ENCODE results near the gene LRG1.

The LRG1 gene, protein sequence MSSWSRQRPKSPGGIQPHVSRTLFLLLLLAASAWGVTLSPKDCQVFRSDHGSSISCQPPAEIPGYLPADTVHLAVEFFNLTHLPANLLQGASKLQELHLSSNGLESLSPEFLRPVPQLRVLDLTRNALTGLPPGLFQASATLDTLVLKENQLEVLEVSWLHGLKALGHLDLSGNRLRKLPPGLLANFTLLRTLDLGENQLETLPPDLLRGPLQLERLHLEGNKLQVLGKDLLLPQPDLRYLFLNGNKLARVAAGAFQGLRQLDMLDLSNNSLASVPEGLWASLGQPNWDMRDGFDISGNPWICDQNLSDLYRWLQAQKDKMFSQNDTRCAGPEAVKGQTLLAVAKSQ

DNA sequence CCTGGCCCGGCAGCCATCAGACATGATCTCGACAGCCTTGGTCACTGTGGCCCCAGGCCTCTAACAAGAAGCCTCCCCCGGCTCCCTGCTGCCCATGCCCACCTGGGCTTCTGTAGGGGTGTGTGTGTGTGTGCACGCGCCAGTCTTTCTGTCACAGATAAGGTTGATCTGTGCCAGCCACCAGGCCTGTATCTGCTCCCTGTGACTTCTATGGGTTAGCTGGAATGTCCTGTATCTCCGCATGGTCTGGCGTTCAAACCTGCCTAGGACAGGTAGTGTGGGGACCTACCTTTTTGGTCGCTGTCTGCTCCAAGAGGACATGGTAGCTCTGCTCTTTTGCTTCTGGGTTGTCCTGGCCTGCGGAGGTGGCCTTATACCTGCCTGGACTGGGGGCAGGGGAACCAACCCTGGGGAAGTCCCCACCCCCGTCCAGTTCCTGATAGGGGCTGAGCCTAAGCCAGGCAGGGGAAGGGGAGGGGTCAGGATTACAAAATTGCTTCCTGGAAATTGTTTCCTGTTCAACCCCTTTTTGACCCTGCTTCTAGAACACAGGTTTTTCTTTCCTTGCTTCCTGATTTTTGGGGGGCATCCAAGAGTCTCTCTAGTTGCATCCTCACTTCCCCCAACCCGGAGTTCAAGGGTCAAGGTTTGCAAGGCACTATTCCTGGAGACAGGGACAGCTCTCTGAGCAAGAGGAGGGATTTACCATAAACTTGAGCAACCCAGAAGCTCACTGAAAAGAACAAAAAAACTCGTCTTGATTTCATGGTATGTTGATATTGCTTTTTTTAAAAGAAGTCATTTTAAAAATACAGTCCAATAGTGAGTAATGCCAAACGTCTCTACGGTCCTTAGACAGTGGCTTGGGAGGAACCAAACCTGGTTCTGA is at the start of gene LRG1:
TSS of gene LRG1 (minus strand) at position 344 of the 889 bp plus-strand sequence. CDS start at position 321, 23 bp downstream.
- H3K9me3 ChIP-seq (ENCODE audit: control insufficient read depth in 5 of 5, low read length in 5 of 5): peaks cover 0 to 5% (median 2%) of the 10 kb centered on the region in 5 donors
- peak within 1 kb of the TSS; percentile 18 for H3K27ac ChIP-seq (ENCODE audit: low read depth, low read length)
- no peaks in the 10 kb centered on the region for H3K27me3 ChIP-seq (ENCODE audit: control insufficient read depth in 5 of 5, insufficient read depth in 4 of 5, low read length in 5 of 5)
- H3K4me1 ChIP-seq (ENCODE audit: control insufficient read depth in 5 of 5, insufficient read depth in 5 of 5, low read length in 5 of 5): peaks cover 0 to 28% (median 19%) of the 10 kb centered on the region in 5 donors
- H3K4me3 ChIP-seq (ENCODE audit: low read depth in 1 of 5, low read length in 5 of 5): no peak within 1 kb of the TSS
- no peaks in the 10 kb centered on the region for H3K36me3 ChIP-seq (ENCODE audit: control insufficient read depth in 5 of 5, insufficient read depth in 5 of 5, low read length in 5 of 5)
- H3K9ac ChIP-seq (ENCODE audit: low read length in 5 of 5): no peak within 1 kb of the TSS

DNA sequence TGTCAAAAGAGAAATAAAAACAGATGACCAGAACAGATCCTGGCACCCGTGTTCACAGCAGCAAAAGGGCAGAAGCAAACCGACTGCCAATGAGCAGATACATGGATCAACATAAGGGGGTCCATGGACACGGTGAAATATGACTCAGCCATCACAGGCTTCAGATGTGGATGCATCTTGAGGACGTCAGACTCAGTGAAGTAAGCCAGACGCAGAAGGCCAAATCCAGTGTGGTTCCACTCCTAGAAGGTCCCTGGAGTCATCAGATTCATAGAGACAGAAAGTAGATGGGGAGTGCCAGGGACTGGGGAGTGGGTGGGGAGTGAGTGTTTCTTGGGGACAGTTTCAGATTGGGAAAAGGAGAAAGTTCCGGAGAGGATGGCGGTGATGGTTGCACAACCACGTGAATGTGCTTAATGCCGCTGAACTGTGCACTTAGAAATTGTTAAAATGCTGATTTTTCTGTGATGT is 48.5 kb upstream of the LRG1 start:
- H3K4me3 ChIP-seq (ENCODE audit: low read depth in 1 of 5, low read length in 5 of 5): no peak overlapping the region
- H3K4me1 ChIP-seq (ENCODE audit: control insufficient read depth in 5 of 5, insufficient read depth in 5 of 5, low read length in 5 of 5): peaks cover 0 to 12% (median 11%) of the 10 kb centered on the region in 5 donors
- H3K27me3 ChIP-seq (ENCODE audit: control insufficient read depth in 5 of 5, insufficient read depth in 4 of 5, low read length in 5 of 5): peaks cover 27 to 57% (median 51%) of the 10 kb centered on the region in 5 donors
- no peaks in the 10 kb centered on the region for H3K9me3 ChIP-seq (ENCODE audit: control insufficient read depth in 5 of 5, low read length in 5 of 5)
- H3K9ac ChIP-seq (ENCODE audit: low read length in 5 of 5): no peak overlapping the region
- no peak overlapping the region for H3K27ac ChIP-seq (ENCODE audit: low read depth, low read length)
- no peaks in the 10 kb centered on the region for H3K36me3 ChIP-seq (ENCODE audit: control insufficient read depth in 5 of 5, insufficient read depth in 5 of 5, low read length in 5 of 5)

DNA sequence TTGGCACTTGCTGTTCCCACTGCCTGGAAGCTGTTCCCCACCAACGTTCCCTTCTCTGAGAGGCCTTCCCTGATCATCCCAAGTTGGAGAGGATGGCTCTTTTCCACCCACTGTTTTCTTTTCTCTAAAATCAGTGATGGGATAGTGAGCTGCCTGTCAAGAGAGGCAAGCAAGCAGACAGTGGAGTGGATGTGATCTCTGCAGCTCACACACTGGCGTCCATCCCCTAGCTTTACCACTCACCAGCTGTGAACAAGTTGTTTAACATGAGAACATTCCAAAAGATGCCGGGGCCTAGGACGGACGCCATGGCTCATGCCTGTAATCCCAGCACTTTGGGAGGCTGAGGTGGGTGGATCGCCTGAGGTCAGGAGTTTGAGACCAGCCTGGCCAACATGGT is 47.7 kb upstream of the LRG1 start:
- H3K4me1 ChIP-seq (ENCODE audit: control insufficient read depth in 5 of 5, insufficient read depth in 5 of 5, low read length in 5 of 5): peaks cover 0 to 12% (median 11%) of the 10 kb centered on the region in 5 donors
- no peak overlapping the region for H3K27ac ChIP-seq (ENCODE audit: low read depth, low read length)
- no peaks in the 10 kb centered on the region for H3K9me3 ChIP-seq (ENCODE audit: control insufficient read depth in 5 of 5, low read length in 5 of 5)
- no peak overlapping the region for H3K9ac ChIP-seq (ENCODE audit: low read length in 5 of 5)
- H3K36me3 ChIP-seq (ENCODE audit: control insufficient read depth in 5 of 5, insufficient read depth in 5 of 5, low read length in 5 of 5): no peaks in the 10 kb centered on the region
- no peak overlapping the region for H3K4me3 ChIP-seq (ENCODE audit: low read depth in 1 of 5, low read length in 5 of 5)
- H3K27me3 ChIP-seq (ENCODE audit: control insufficient read depth in 5 of 5, insufficient read depth in 4 of 5, low read length in 5 of 5): peaks cover 28 to 58% (median 51%) of the 10 kb centered on the region in 5 donors

DNA sequence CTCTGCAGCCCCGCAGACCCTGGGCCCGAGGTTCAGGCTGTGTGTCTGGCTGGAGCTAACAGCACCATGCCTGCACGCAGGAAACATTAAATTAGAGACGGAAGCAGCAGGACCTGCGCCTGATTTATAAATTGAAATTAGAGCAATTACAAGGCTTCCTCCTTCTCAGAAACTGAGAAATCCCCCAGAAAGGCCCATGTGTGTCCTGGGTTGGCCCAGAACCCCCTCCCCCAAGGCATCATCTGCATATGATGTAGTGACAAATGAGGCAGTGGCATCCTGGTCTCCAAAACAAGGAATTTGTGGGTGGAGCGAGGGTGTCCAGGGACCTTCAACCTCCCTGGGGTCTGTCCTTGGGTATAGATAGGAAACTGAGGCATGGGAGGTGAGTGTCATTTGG is 46.9 kb upstream of the LRG1 start:
- Histone ChIP-seq H3K27me3 (ENCODE audit: control insufficient read depth in 5 of 5, insufficient read depth in 4 of 5, low read length in 5 of 5) (peaks cover 34 to 63% (median 55%) of the 10 kb centered on the region in 5 donors), H3K4me1 (ENCODE audit: control insufficient read depth in 5 of 5, insufficient read depth in 5 of 5, low read length in 5 of 5) (peaks cover 0 to 12% (median 11%) of the 10 kb centered on the region in 5 donors), H3K9ac (ENCODE audit: low read length in 5 of 5) (no peak overlapping the region), H3K4me3 (ENCODE audit: low read depth in 1 of 5, low read length in 5 of 5) (no peak overlapping the region), H3K36me3 (ENCODE audit: control insufficient read depth in 5 of 5, insufficient read depth in 5 of 5, low read length in 5 of 5) (no peaks in the 10 kb centered on the region), H3K27ac (ENCODE audit: low read depth, low read length) (no peak overlapping the region), H3K9me3 (ENCODE audit: control insufficient read depth in 5 of 5, low read length in 5 of 5) (no peaks in the 10 kb centered on the region)

DNA sequence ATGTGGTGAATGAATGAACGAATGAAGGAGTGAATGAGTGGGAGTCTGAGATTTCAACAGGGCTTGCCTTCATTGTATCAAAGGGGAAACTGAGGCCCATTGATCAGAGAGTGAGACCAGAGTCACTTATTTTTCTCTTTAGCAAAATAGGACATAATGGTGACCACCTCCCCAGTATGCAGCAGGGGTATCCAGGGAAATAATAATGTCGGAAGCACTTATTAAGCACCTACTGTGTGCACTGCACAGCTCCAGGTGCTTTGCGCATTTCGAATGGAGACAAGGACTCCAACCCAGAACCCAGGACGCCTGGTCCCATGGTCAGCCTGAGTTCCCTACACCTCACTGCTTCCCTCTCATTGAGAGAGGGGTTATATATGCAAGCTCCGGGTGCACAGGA is 46.4 kb upstream of the LRG1 start:
- H3K36me3 ChIP-seq (ENCODE audit: control insufficient read depth in 5 of 5, insufficient read depth in 5 of 5, low read length in 5 of 5): no peaks in the 10 kb centered on the region
- H3K9ac ChIP-seq (ENCODE audit: low read length in 5 of 5): no peak overlapping the region
- no peak overlapping the region for H3K4me3 ChIP-seq (ENCODE audit: low read depth in 1 of 5, low read length in 5 of 5)
- peaks cover 0 to 12% (median 11%) of the 10 kb centered on the region in 5 donors for H3K4me1 ChIP-seq (ENCODE audit: control insufficient read depth in 5 of 5, insufficient read depth in 5 of 5, low read length in 5 of 5)
- peaks cover 34 to 59% (median 52%) of the 10 kb centered on the region in 5 donors for H3K27me3 ChIP-seq (ENCODE audit: control insufficient read depth in 5 of 5, insufficient read depth in 4 of 5, low read length in 5 of 5)
- H3K9me3 ChIP-seq (ENCODE audit: control insufficient read depth in 5 of 5, low read length in 5 of 5): no peaks in the 10 kb centered on the region
- H3K27ac ChIP-seq (ENCODE audit: low read depth, low read length): no peak overlapping the region

DNA sequence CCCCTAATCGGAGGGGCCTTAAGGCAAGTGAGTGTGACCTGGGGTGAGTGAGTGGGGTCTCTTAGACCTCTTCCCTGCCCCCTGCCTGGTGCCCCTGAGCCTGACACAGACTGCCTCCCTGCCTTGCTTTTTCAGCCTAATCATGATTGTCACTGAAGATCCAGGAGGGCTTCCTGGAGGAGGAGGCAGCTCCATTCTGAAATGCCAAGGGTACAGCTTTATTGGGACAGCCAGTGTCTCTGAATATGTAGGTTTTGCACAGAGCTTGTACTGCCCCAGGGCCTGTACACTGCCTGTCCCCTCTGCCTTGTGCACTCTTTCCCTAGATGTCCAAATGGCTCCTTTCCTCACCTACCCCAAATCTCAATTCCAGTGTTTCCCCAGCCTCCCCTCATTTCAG is 45.7 kb upstream of the LRG1 start:
- peaks cover 34 to 52% (median 48%) of the 10 kb centered on the region in 5 donors for H3K27me3 ChIP-seq (ENCODE audit: control insufficient read depth in 5 of 5, insufficient read depth in 4 of 5, low read length in 5 of 5)

DNA sequence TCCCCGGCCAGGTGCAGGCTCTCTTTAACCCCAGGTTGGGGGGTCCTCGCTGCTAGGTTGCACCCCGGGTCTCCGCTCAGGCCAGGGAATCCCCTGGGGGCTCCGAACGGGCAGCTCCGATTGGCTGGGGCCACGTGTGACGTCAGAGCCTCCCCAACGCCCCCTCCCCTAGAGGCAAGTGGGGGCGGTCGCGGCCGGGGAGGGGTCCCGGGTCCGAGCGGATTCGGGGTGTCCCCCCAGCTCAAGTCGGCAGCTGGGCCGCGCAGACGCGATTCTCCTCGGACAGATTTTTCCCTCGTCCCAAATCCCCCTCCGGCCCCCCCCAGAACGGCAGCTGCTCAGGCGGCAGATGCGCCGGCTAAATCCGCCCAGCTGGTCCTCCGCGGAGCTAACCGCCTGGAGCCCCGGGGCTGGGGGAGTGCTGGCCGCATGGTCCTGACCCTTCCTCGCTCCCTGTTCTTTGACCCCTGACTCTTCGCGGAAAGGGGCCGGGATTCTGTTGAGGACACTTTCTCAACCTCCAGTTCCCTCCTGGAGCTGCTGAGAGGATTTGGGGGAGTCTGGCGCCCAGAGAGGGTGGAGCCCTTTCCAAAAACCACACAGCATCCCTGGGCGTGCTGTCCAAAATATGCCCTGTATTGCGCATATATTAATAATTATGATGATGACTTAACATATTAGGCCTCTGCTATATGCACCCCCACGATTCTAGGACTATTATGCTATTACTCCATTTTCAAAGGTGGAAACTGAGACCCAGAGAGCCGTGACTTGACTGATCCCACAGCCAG is 45.0 kb upstream of the LRG1 start:
- H3K4me3 ChIP-seq (ENCODE audit: low read depth in 1 of 5, low read length in 5 of 5): peak overlapping the region in 2 of 5 donors; percentile 40 to 43
- H3K9me3 ChIP-seq (ENCODE audit: control insufficient read depth in 5 of 5, low read length in 5 of 5): no peaks in the 10 kb centered on the region
- no peak overlapping the region for H3K9ac ChIP-seq (ENCODE audit: low read length in 5 of 5)
- peaks cover 40 to 56% (median 50%) of the 10 kb centered on the region in 5 donors for H3K27me3 ChIP-seq (ENCODE audit: control insufficient read depth in 5 of 5, insufficient read depth in 4 of 5, low read length in 5 of 5)
- no peaks in the 10 kb centered on the region for H3K36me3 ChIP-seq (ENCODE audit: control insufficient read depth in 5 of 5, insufficient read depth in 5 of 5, low read length in 5 of 5)
- no peak overlapping the region for H3K27ac ChIP-seq (ENCODE audit: low read depth, low read length)
- peaks cover 0 to 15% (median 14%) of the 10 kb centered on the region in 5 donors for H3K4me1 ChIP-seq (ENCODE audit: control insufficient read depth in 5 of 5, insufficient read depth in 5 of 5, low read length in 5 of 5)

More for the DNA sequence above, 45.7 kb upstream of the LRG1 start:
- Histone ChIP-seq H3K9ac (ENCODE audit: low read length in 5 of 5) (no peak overlapping the region), H3K4me3 (ENCODE audit: low read depth in 1 of 5, low read length in 5 of 5) (no peak overlapping the region), H3K4me1 (ENCODE audit: control insufficient read depth in 5 of 5, insufficient read depth in 5 of 5, low read length in 5 of 5) (peaks cover 0 to 15% (median 11%) of the 10 kb centered on the region in 5 donors), H3K36me3 (ENCODE audit: control insufficient read depth in 5 of 5, insufficient read depth in 5 of 5, low read length in 5 of 5) (no peaks in the 10 kb centered on the region), H3K27ac (ENCODE audit: low read depth, low read length) (no peak overlapping the region), H3K9me3 (ENCODE audit: control insufficient read depth in 5 of 5, low read length in 5 of 5) (no peaks in the 10 kb centered on the region)

DNA sequence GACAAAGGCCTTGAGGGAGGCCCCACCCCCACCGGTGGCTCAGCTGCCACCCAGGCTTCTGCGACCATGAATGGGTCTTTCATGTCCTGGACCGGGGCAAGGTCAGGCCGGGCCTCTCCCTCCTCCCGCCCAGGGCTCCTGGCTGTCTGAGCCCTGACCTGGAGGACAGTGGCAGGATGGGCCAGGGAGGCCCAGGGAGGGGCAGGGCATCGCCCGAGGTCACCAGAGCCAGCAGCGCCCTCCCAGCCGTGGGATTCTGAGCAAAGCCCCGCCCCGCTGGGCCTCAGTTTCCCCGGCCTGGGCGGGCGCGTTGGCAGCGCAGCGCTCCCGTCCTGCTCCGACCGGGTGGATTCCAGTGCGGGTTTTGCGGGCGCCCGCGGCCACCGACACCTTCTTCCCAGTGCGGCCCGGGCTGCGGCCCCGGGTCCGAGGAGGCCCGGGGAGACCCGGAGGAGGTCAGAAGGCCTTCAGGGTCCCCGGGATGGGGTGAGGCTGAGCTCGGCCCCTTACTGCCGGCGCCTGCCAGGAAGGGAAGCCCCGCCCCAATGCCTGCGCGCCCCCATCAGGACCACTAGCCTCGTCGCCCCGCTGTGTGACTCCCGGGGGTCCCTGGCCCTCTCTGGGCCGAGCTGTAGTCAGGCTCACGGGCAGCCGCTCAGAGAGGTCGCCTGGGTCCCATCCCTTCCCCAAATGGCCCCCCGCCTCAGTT is 44.3 kb upstream of the LRG1 start:
- H3K27me3 ChIP-seq (ENCODE audit: control insufficient read depth in 5 of 5, insufficient read depth in 4 of 5, low read length in 5 of 5): peaks cover 47 to 60% (median 53%) of the 10 kb centered on the region in 5 donors
- no peaks in the 10 kb centered on the region for H3K9me3 ChIP-seq (ENCODE audit: control insufficient read depth in 5 of 5, low read length in 5 of 5)
- no peak overlapping the region for H3K9ac ChIP-seq (ENCODE audit: low read length in 5 of 5)
- H3K4me3 ChIP-seq (ENCODE audit: low read depth in 1 of 5, low read length in 5 of 5): peak overlapping the region in 2 of 5 donors; percentile 40 to 43
- peaks cover 0 to 16% (median 14%) of the 10 kb centered on the region in 5 donors for H3K4me1 ChIP-seq (ENCODE audit: control insufficient read depth in 5 of 5, insufficient read depth in 5 of 5, low read length in 5 of 5)
- no peaks in the 10 kb centered on the region for H3K36me3 ChIP-seq (ENCODE audit: control insufficient read depth in 5 of 5, insufficient read depth in 5 of 5, low read length in 5 of 5)
- no peak overlapping the region for H3K27ac ChIP-seq (ENCODE audit: low read depth, low read length)

All from subcutaneous abdominal adipose tissue (tissue), 5 donors.